Endothelial cell of umbilical vein (primary cell): ENCODE measurements around the gene PTBP3. TPM values are rescaled to one million over a fixed set of nuclear protein-coding genes. Genes with fewer than 3 reads are reported as not detected.

ENCODE experiments used
- BruUV-seq: library from RNA; stranded (reverse); fragments of 400-500 nt; replicated peaks from 2 replicates; lab custom pipeline; 2021; lab: Mats Ljungman, UMichigan
- CTCF ChIA-PET: fragments of 300-600, 350-600 bp; sonication (Branson Sonifier 250); formaldehyde crosslinking; loops from one replicate; lab custom pipeline; 2021; ENCODE audit warnings: antibody characterized with exemption, inconsistent platforms; lab: Charles Lee
- POLR2A ChIA-PET: fragments of 300-600, 350-600 bp; sonication (Branson Sonifier 250); formaldehyde crosslinking; loops from one replicate; lab custom pipeline; 2021; ENCODE audit warnings: antibody characterized with exemption, inconsistent platforms; lab: Charles Lee
- DNase-seq: peaks from one replicate; pipeline ENCODE4 v3.0.0-alpha.2; 2011; ENCODE audit warnings: low read depth, low spot score
- FAIRE-seq: peaks from 2 replicates; lab custom pipeline; 2011; peaks lifted over from hg19 to GRCh38; lab: Jason Lieb, UNC
- H2AFZ ChIP-seq: 2 replicates; pipeline ENCODE4 v1.6.0; 2012; ENCODE audit warnings: low read depth, low read length, control low read depth, inconsistent platforms
- H3K27ac ChIP-seq: 2 replicates; pipeline ENCODE4 v1.5.1; 2011; ENCODE audit warnings: low read depth, mild to moderate bottlenecking, control low read depth, low read length, moderate library complexity; ENCODE audit not compliant: insufficient read depth
- H3K27me3 ChIP-seq, 2 experiments: 2 replicates each; pipeline versions ENCODE4 v1.6.0 to v1.6.1; 2011; ENCODE audit warnings: low read length in 2 of 2, mixed read lengths in 1 of 2; ENCODE audit not compliant: control insufficient read depth in 2 of 2, insufficient read depth in 2 of 2
- H3K36me3 ChIP-seq, 2 experiments: 2 replicates in 1 of 2; 3 replicates in 1 of 2; pipeline ENCODE4 v1.5.1; 2011; ENCODE audit warnings: low read length in 2 of 2, mild to moderate bottlenecking in 1 of 2, moderate library complexity in 1 of 2; ENCODE audit not compliant: control insufficient read depth in 2 of 2, insufficient read depth in 2 of 2; ENCODE audit errors: extremely low read depth in 1 of 2
- H3K4me1 ChIP-seq: 3 replicates; pipeline ENCODE4 v1.5.1; 2011; ENCODE audit warnings: mild to moderate bottlenecking, low read length; ENCODE audit not compliant: control insufficient read depth, insufficient read depth; ENCODE audit errors: extremely low read depth
- H3K4me2 ChIP-seq: 2 replicates; pipeline ENCODE4 v1.6.1; 2011; ENCODE audit warnings: low read length, control low read depth, mixed read lengths; ENCODE audit not compliant: insufficient read depth
- H3K4me3 ChIP-seq, 3 experiments: fragments of 200-600 bp in 1 of 3; sonication (generic), shearing (Covaris generic) in 1 of 3; replicated peaks in 1 of 3; 2 replicates each; pipeline ENCODE4 v1.5.1; 2011 to 2016; ENCODE audit warnings: control low read depth in 3 of 3, low read length in 3 of 3, mild to moderate bottlenecking in 2 of 3, inconsistent platforms in 1 of 3, low read depth in 1 of 3, moderate library complexity in 1 of 3; ENCODE audit not compliant: insufficient read depth in 1 of 3
- H3K79me2 ChIP-seq: 2 replicates; pipeline ENCODE4 v1.6.0; 2012; ENCODE audit warnings: low read length, inconsistent platforms; ENCODE audit not compliant: control insufficient read depth, insufficient read depth
- H3K9ac ChIP-seq: replicated peaks from 2 replicates; pipeline ENCODE3; 2011; ENCODE audit warnings: low read length, control low read depth; ENCODE audit not compliant: insufficient read depth; ENCODE audit errors: extremely low read depth
- H3K9me1 ChIP-seq: replicated peaks from 3 replicates; pipeline ENCODE4 v1.6.0; 2011; ENCODE audit warnings: mild to moderate bottlenecking, low read length; ENCODE audit not compliant: control insufficient read depth, insufficient read depth; ENCODE audit errors: extremely low read depth
- H3K9me3 ChIP-seq: replicated peaks from 2 replicates; pipeline ENCODE4 v1.5.1; 2012; ENCODE audit warnings: low read length, inconsistent platforms; ENCODE audit not compliant: control insufficient read depth, insufficient read depth
- H4K20me1 ChIP-seq: replicated peaks from 2 replicates; pipeline ENCODE3; 2011; ENCODE audit warnings: mild to moderate bottlenecking, low read length; ENCODE audit not compliant: control insufficient read depth, insufficient read depth; ENCODE audit errors: extremely low read depth
- CTCF ChIP-seq, 2 donors: IDR thresholded peaks; 1 replicate in 1 of 2; 2 replicates in 1 of 2; pipeline ENCODE4 v1.5.1; 2011; ENCODE audit warnings: low read length in 2 of 2, mild to moderate bottlenecking in 2 of 2, moderate library complexity in 2 of 2, control low read depth in 1 of 2, inconsistent platforms in 1 of 2, low read depth in 1 of 2; ENCODE audit not compliant: insufficient read depth in 1 of 2; ENCODE audit errors: extremely low read depth in 1 of 2
- EZH2 ChIP-seq: IDR thresholded peaks from 2 replicates; pipeline ENCODE4 v1.6.1; 2012; ENCODE audit warnings: borderline replicate concordance, low read depth, mild to moderate bottlenecking, moderate library complexity, low read length, inconsistent platforms; ENCODE audit not compliant: severe bottlenecking
- FOS ChIP-seq: IDR thresholded peaks from 2 replicates; pipeline ENCODE4 v1.6.1; 2011; ENCODE audit warnings: mild to moderate bottlenecking, low read length, moderate library complexity, borderline replicate concordance; ENCODE audit not compliant: insufficient read depth
- GATA2 ChIP-seq: IDR thresholded peaks from 2 replicates; pipeline ENCODE4 v1.7.0; 2011; ENCODE audit warnings: low read depth, mild to moderate bottlenecking, moderate library complexity, mixed read lengths, low read length; ENCODE audit not compliant: insufficient read length, insufficient read depth
- JUN ChIP-seq: IDR thresholded peaks from 2 replicates; pipeline ENCODE4 v1.6.1; 2011; ENCODE audit warnings: borderline replicate concordance, low read depth; ENCODE audit not compliant: insufficient read length, insufficient read depth
- MAX ChIP-seq: IDR thresholded peaks from 2 replicates; pipeline ENCODE4 v1.6.1; 2011; ENCODE audit not compliant: insufficient read depth, insufficient read length
- MYC ChIP-seq: IDR thresholded peaks from one replicate; pipeline ENCODE4 v1.6.1; 2011; ENCODE audit warnings: mild to moderate bottlenecking, low read depth, low read length
- POLR2A ChIP-seq: IDR thresholded peaks from 2 replicates; pipeline ENCODE4 v1.6.1; 2012; ENCODE audit warnings: low read depth, mild to moderate bottlenecking, control low read depth, low read length
- POLR2AphosphoS5 ChIP-seq: IDR thresholded peaks from 2 replicates; pipeline ENCODE4 v1.6.1; 2012; ENCODE audit warnings: low read depth, mild to moderate bottlenecking, control low read depth, low read length, moderate library complexity; ENCODE audit not compliant: insufficient read depth
- dilution Hi-C: fragments of 300-500 bp; cut with MboI; formaldehyde crosslinking; loops from one replicate; pipeline ENCODE4 v1.15.0; 2019; ENCODE audit warnings: low sequenced_read_pairs; ENCODE audit not compliant: extremely low pct_ligation_motif_present
- intact Hi-C: fragments of 100-400 bp; cut with micrococcal nuclease; formaldehyde crosslinking; loops from one replicate; pipeline ENCODE4 v1.10.0; 2022
- polyA plus RNA-seq, 4 experiments: library from polyadenylated mRNA; depleted of rRNA in 3 of 4; stranded (reverse) in 3 of 4; unstranded in 1 of 4; fragments of >200 nt; gene quantifications; 2 replicates each; pipeline versions ENCODE4 v1.2.1 to v1.2.3, GENCODE V29; 2011 to 2012; ENCODE audit warnings: missing spikeins in 1 of 4
- total RNA-seq: library from RNA; stranded (reverse); gene quantifications from 2 replicates; pipeline ENCODE4 v1.2.3, GENCODE V29; 2021

The PTBP3 gene
- total and polyA plus RNA-seq, 2 donors (not counting 3 experiments of a cell fraction or from before 2014, with no cell fraction given), result 42.4 to 75.0 TPM

GRCh38 chr9:112184221-112184620 is 149.2 kb downstream of the PTBP3 start:
- Histone ChIP-seq H3K4me3 (no peak overlapping the region), H4K20me1 (no peaks in the 10 kb centered on the region), H2AFZ (no peak overlapping the region), H3K9me3 (no peaks in the 10 kb centered on the region), H3K36me3 (no peaks in the 10 kb centered on the region), H3K9me1 (no peaks in the 10 kb centered on the region), H3K79me2 (no peaks in the 10 kb centered on the region), H3K27ac (no peak overlapping the region), H3K9ac (no peak overlapping the region), H3K27me3 (no peaks in the 10 kb centered on the region), H3K4me1 (peaks cover 5% of the 10 kb centered on the region), H3K4me2 (no peak overlapping the region)
- dilution Hi-C loops, result no loop called here
- no peak for FAIRE-seq
- ChIA-PET CTCF (interaction anchor here (1.0 to 1.1 kb wide), 2 partner anchors 10 to 86 kb away, joined by 3 read pairs; no protein-coding TSS in a partner anchor), POLR2A (no interaction called here)
- no peak for DNase-seq
- no TSS peak for BruUV-seq
- intact Hi-C loops, result no loop called here
- TF ChIP-seq GATA2, result no peak
- TF ChIP-seq MAX, result no peak
- no peak for TF ChIP-seq MYC
- no peak for TF ChIP-seq JUN
- TF ChIP-seq CTCF (IDR thresholded peaks at IDR 0.05; ENCODE audit: extremely low read depth in 1 of 2, insufficient read depth in 1 of 2, low read depth in 1 of 2, low read length in 2 of 2), result no peak
- TF ChIP-seq EZH2, result no peak
- no peak for TF ChIP-seq POLR2A
- TF ChIP-seq POLR2AphosphoS5, result no peak
- TF ChIP-seq FOS, result no peak
